Measurements from ENCODE around the gene MEGF8.

MEGF8 gene

DNA sequence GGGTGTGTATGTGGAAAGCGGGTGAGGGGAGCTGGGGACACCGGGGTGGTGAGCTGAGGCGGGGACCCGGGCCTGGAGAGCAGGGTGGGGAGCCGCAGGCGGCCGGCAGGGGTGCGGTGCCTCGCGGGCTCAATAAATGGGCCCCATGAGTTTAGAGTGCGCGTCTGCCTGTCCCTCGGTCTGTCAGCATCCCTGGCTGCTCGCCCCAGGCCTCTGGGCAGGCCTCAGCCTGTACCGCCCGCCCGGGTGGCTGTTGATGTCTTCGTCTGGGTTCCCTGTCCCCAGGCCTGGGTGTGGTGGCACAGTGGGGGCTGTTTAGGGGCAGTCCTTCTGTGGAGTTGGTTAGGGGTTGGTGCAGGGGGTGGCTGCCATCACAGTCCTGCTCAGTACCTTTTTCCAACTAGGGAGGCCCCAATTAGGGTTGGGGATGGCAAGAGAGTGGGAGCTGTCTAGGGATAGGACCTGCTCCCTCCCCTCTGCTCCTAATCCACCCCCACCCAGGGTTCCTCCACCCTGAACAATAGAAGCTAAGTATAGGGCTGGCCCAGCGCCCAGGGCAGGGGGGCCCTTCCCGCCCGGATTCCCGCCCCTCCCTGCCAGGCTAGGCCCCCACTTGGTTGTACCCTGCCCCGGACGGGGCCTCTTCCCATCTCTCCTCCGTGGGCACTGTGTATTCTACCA is 44.1 kb upstream of the MEGF8 start:
- Histone ChIP-seq H3K27ac (replicated peaks) (no peak overlapping the region), H3K27me3 (ENCODE audit: insufficient read depth, poor library complexity, severe bottlenecking) (no peaks in the 10 kb centered on the region), H3K4me3 (replicated peaks; ENCODE audit: insufficient read depth, low read length) (no peak overlapping the region; the same call in 1 of the 2 replicates)
- TF ChIP-seq, protein P1, sequence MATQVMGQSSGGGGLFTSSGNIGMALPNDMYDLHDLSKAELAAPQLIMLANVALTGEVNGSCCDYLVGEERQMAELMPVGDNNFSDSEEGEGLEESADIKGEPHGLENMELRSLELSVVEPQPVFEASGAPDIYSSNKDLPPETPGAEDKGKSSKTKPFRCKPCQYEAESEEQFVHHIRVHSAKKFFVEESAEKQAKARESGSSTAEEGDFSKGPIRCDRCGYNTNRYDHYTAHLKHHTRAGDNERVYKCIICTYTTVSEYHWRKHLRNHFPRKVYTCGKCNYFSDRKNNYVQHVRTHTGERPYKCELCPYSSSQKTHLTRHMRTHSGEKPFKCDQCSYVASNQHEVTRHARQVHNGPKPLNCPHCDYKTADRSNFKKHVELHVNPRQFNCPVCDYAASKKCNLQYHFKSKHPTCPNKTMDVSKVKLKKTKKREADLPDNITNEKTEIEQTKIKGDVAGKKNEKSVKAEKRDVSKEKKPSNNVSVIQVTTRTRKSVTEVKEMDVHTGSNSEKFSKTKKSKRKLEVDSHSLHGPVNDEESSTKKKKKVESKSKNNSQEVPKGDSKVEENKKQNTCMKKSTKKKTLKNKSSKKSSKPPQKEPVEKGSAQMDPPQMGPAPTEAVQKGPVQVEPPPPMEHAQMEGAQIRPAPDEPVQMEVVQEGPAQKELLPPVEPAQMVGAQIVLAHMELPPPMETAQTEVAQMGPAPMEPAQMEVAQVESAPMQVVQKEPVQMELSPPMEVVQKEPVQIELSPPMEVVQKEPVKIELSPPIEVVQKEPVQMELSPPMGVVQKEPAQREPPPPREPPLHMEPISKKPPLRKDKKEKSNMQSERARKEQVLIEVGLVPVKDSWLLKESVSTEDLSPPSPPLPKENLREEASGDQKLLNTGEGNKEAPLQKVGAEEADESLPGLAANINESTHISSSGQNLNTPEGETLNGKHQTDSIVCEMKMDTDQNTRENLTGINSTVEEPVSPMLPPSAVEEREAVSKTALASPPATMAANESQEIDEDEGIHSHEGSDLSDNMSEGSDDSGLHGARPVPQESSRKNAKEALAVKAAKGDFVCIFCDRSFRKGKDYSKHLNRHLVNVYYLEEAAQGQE (IDR thresholded peaks at IDR 0.05; ENCODE audit: insufficient replicate concordance, low read depth), result no peak
- no peak for TF ChIP-seq SPI1 (IDR thresholded peaks at IDR 0.05; ENCODE audit: borderline replicate concordance, low read depth)
- no peak for TF ChIP-seq POLR2AphosphoS5 (IDR thresholded peaks at IDR 0.05; ENCODE audit: low read depth)
- no peak for DNase-seq (ENCODE audit: low read depth in 1 of 2, low spot score in 1 of 2)

DNA sequence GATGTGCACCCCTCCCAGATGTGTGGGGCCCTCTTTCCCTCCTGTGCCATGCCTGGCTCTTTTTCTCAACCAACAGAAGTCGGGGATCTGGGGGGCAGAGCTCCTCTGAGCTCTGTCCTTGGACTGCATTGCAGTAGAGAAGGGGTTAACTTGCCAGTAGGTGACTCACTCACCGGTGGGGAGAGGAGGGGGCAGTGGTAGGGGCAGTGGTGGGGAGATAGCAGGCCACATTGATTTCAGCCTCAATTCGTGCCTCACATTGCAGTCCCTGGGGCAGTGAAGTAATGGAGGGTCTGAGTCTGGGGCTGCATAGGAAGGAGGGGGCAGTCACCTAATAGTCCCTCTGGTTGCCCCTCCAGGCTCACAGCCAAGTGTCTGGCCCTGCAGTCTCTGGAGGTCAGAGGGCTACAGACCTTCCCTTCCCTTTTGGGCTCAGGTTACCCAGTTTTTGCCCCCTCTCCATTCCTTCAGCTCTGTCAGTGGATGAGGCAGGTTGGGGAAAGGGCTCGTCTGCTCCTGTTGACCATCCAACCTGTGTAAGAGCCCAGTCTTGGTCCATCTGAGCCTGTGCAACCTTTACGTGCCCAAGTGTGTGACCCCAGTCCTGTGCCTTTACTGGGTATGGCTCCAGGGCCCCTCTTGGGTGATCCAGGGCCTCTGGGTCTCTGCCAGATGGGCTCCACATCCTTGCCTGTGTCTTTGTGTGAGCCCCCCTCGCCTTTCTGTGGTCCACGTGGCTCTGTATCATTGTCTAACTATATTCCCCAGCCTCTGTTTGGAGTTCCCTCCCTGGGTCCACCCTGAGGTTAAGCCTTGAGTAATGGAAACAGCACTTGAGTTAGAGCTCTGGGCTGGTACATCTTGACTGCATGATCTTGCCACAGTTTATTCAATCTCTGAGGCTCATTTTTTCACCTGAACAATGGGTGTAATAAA is 43.3 kb upstream of the MEGF8 start:
- Histone ChIP-seq H3K27ac (replicated peaks) (no peak overlapping the region), H3K4me3 (replicated peaks; ENCODE audit: insufficient read depth, low read length) (no peak overlapping the region), H3K27me3 (ENCODE audit: insufficient read depth, poor library complexity, severe bottlenecking) (no peaks in the 10 kb centered on the region)
- peak in 1 of 2 experiments; percentile 1 for DNase-seq (ENCODE audit: low read depth in 1 of 2, low spot score in 1 of 2)
- TF ChIP-seq, protein P1 (IDR thresholded peaks at IDR 0.05; ENCODE audit: insufficient replicate concordance, low read depth), result no peak
- TF ChIP-seq GABPA (IDR thresholded peaks at IDR 0.05; ENCODE audit: low read depth), result no peak
- TF ChIP-seq CTCF (IDR thresholded peaks at IDR 0.05; ENCODE audit: insufficient read depth, low read length), result no peak
- no peak for TF ChIP-seq SPI1 (IDR thresholded peaks at IDR 0.05; ENCODE audit: borderline replicate concordance, low read depth)
- no peak for TF ChIP-seq POLR2AphosphoS5 (IDR thresholded peaks at IDR 0.05; ENCODE audit: low read depth)

DNA sequence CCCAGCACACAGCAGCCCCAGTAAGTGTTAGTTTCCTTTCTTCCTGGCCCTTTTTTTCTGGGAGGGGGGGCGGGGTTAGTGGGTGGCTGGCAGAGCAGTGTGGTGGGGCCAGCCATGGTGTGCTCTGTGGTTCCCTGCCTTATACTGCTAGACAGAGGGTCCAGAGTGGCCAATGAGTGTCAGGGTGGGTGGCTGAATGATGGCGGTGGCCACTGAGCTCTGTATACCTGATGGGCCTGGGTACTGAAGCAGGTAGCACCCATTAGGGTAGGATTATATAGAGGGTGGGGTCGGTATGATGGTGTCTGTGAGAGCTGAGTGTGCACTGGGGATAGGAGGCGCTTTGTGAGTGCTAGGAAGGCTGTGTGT is 42.6 kb upstream of the MEGF8 start:
- no peak overlapping the region for H3K4me3 ChIP-seq (replicated peaks; ENCODE audit: insufficient read depth, low read length)
- no peak for DNase-seq (ENCODE audit: low read depth in 1 of 2, low spot score in 1 of 2)
- H3K27ac ChIP-seq (replicated peaks), result no peak overlapping the region

More for the DNA sequence above, 42.6 kb upstream of the MEGF8 start:
- no peaks in the 10 kb centered on the region for H3K27me3 ChIP-seq (ENCODE audit: insufficient read depth, poor library complexity, severe bottlenecking)
- TF ChIP-seq, protein P1 (IDR thresholded peaks at IDR 0.05; ENCODE audit: insufficient replicate concordance, low read depth), result no peak
- no peak for TF ChIP-seq SPI1 (IDR thresholded peaks at IDR 0.05; ENCODE audit: borderline replicate concordance, low read depth)

Measured in HL-60 (cell line).